KMS-11 (cell line): ENCODE data around the gene ARHGAP44.

Source experiments
- H2AFZ ChIP-seq: fragments of 200-600 bp; sonication (generic); 2 replicates; pipeline ENCODE4 v1.6.1; 2016; ENCODE audit warnings: antibody characterized with exemption, mixed run types, low read depth
- H3K27ac ChIP-seq: fragments of 200-600 bp; sonication (generic); 2 replicates; pipeline ENCODE4 v1.6.1; 2016; ENCODE audit warnings: mild to moderate bottlenecking, mixed run types
- H3K27me3 ChIP-seq: fragments of 200-600 bp; sonication (generic); 2 replicates; pipeline ENCODE4 v1.6.1; 2017; ENCODE audit warnings: mild to moderate bottlenecking, low read depth, mixed run types, moderate library complexity; ENCODE audit not compliant: insufficient read depth
- H3K36me3 ChIP-seq: fragments of 200-600 bp; sonication (generic); 2 replicates; pipeline ENCODE4 v1.6.1; 2017; ENCODE audit warnings: mild to moderate bottlenecking, mixed run types; ENCODE audit not compliant: insufficient read depth
- H3K4me1 ChIP-seq: fragments of 200-600 bp; sonication (generic); 2 replicates; pipeline ENCODE4 v1.6.1; 2016; ENCODE audit warnings: mild to moderate bottlenecking, low read depth, mixed run types; ENCODE audit not compliant: poor library complexity, severe bottlenecking
- H3K4me2 ChIP-seq: fragments of 200-600 bp; sonication (generic); 2 replicates; pipeline ENCODE4 v1.7.0; 2016; ENCODE audit warnings: mild to moderate bottlenecking, mixed run types
- H3K4me3 ChIP-seq: fragments of 200-600 bp; sonication (generic); IDR thresholded peaks from 2 replicates; pipeline ENCODE4 v1.6.1; 2017; ENCODE audit warnings: low read depth, low read length, mixed read lengths; ENCODE audit not compliant: insufficient read depth
- H3K79me2 ChIP-seq: fragments of 200-600 bp; sonication (generic); 2 replicates; pipeline ENCODE4 v1.6.1; 2016; ENCODE audit warnings: low read depth, mixed run types; ENCODE audit not compliant: insufficient read depth
- H3K9ac ChIP-seq: fragments of 200-600 bp; sonication (generic); 2 replicates; pipeline ENCODE4 v1.6.1; 2016; ENCODE audit warnings: mild to moderate bottlenecking, mixed run types
- H4K20me1 ChIP-seq: fragments of 200-600 bp; sonication (generic); 2 replicates; pipeline ENCODE4 v1.6.1; 2016; ENCODE audit warnings: mild to moderate bottlenecking, mixed run types; ENCODE audit not compliant: insufficient read depth
- CTCF ChIP-seq: fragments of 200-600 bp; sonication (generic); conservative IDR thresholded peaks from 2 replicates; pipeline ENCODE4 v1.6.1; 2017; ENCODE audit warnings: low read depth, mild to moderate bottlenecking, antibody characterized with exemption, low read length, moderate library complexity, mixed read lengths

The ARHGAP44 gene

GRCh38 chr17:12952012-12952411 is 162.7 kb downstream of the ARHGAP44 start:
- H3K9ac ChIP-seq = no peak overlapping the region
- no peak for TF ChIP-seq CTCF
- H3K79me2 ChIP-seq = no peaks in the 10 kb centered on the region
- H2AFZ ChIP-seq = no peak overlapping the region
- no peak overlapping the region for H3K4me2 ChIP-seq
- H3K4me1 ChIP-seq = no peaks in the 10 kb centered on the region
- no peak overlapping the region for H3K4me3 ChIP-seq
- no peak overlapping the region for H3K27ac ChIP-seq
- H4K20me1 ChIP-seq = no peaks in the 10 kb centered on the region
- H3K36me3 ChIP-seq = no peaks in the 10 kb centered on the region
- no peaks in the 10 kb centered on the region for H3K27me3 ChIP-seq

- Histone ChIP-seq H3K4me3 (no peak overlapping the region), H3K9ac (no peak overlapping the region), H3K79me2 (no peaks in the 10 kb centered on the region), H3K36me3 (no peaks in the 10 kb centered on the region), H3K4me1 (no peaks in the 10 kb centered on the region), H3K27ac (no peak overlapping the region), H3K4me2 (no peak overlapping the region), H2AFZ (no peak overlapping the region), H3K27me3 (no peaks in the 10 kb centered on the region), H4K20me1 (no peaks in the 10 kb centered on the region)
- no peak for TF ChIP-seq CTCF
Observed at GRCh38 chr17:12953156-12953555, 163.9 kb downstream of the ARHGAP44 start.

- no peak overlapping the region for H3K9ac ChIP-seq
- H3K4me3 ChIP-seq = no peak overlapping the region
- no peak for TF ChIP-seq CTCF
- no peak overlapping the region for H3K27ac ChIP-seq
- H3K4me2 ChIP-seq = no peak overlapping the region
- no peaks in the 10 kb centered on the region for H3K27me3 ChIP-seq
- no peaks in the 10 kb centered on the region for H4K20me1 ChIP-seq
- H3K79me2 ChIP-seq = no peaks in the 10 kb centered on the region
- no peaks in the 10 kb centered on the region for H3K36me3 ChIP-seq
- no peaks in the 10 kb centered on the region for H3K4me1 ChIP-seq
- no peak overlapping the region for H2AFZ ChIP-seq
Observed at GRCh38 chr17:12955521-12955920, 166.2 kb downstream of the ARHGAP44 start.

- no peak overlapping the region for H3K27ac ChIP-seq
- H3K79me2 ChIP-seq = no peaks in the 10 kb centered on the region
- H3K9ac ChIP-seq = no peak overlapping the region
- H3K36me3 ChIP-seq = no peaks in the 10 kb centered on the region
- no peaks in the 10 kb centered on the region for H3K27me3 ChIP-seq
- H3K4me1 ChIP-seq = no peaks in the 10 kb centered on the region
- H3K4me2 ChIP-seq = no peak overlapping the region
- TF ChIP-seq CTCF = no peak
- no peaks in the 10 kb centered on the region for H4K20me1 ChIP-seq
- H3K4me3 ChIP-seq = no peak overlapping the region
- H2AFZ ChIP-seq = no peak overlapping the region
Observed at GRCh38 chr17:12958786-12959185, 169.5 kb downstream of the ARHGAP44 start.

GRCh38 chr17:12959441-12959840 is 170.1 kb downstream of the ARHGAP44 start:
- Histone ChIP-seq H3K27ac (no peak overlapping the region), H3K4me2 (no peak overlapping the region), H3K36me3 (no peaks in the 10 kb centered on the region), H3K4me1 (no peaks in the 10 kb centered on the region), H3K9ac (no peak overlapping the region), H3K79me2 (no peaks in the 10 kb centered on the region), H4K20me1 (no peaks in the 10 kb centered on the region), H3K4me3 (no peak overlapping the region), H2AFZ (no peak overlapping the region), H3K27me3 (no peaks in the 10 kb centered on the region)
- TF ChIP-seq CTCF = no peak
